Activated CD4-positive, alpha-beta T cell treated with anti-CD3 and anti-CD28 coated beads for 24 hours (primary cell): ENCODE data around the gene ATL1.
A peak's percentile ranks its signal among the peaks of the same experiment; 100 is the strongest.
"Not testable (repeated sequence)": the region's sequence is repeated elsewhere in the genome, so short reads cannot be mapped to it uniquely, and the experiment has no call there.

Source experiments
- DNase-seq, 2 donors: peaks; one replicate each; pipeline ENCODE4 v3.0.0-alpha.2; 2020; ENCODE audit warnings: low read depth in 2 of 2

Gene ATL1

DNA sequence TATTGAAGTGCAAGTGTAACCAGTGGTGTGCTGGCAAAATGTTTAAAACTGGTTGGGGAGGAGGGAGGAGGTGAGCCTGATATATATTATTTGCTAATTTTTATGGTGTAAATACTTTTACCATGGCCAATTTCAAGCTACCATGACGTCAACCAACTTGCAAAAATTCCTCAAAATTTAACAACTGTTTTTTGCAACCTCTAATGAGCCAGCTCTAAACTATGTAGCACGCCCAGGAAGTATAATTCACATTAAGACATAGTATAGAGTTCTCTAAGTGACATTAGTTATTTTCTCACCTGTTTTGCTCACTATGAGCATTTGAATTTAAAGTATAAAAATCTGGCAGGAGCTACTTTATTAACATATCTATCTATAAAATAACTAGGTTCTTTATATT lies 41.4 kb downstream of the ATL1 start:
- no peak for DNase-seq

DNA sequence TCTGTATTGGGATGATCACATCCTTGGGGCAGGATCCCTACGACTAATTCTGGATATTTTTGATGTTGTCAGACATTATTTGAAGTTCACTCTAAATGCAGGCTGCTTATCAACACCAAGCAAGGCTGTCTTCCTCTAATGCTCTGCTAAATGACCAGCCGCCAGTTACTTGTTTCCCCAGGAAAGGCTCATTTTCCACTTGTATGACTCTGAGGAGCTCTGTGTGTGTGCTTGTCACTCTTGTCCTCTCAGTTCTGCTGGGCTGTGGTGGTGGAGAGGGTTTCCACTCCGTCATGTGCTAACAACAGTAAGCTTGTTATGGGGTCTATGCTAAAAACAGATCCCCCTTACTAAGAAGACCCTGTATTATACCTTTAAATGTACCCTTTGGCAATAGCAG lies 42.1 kb downstream of the ATL1 start:
- no peak for DNase-seq

DNA sequence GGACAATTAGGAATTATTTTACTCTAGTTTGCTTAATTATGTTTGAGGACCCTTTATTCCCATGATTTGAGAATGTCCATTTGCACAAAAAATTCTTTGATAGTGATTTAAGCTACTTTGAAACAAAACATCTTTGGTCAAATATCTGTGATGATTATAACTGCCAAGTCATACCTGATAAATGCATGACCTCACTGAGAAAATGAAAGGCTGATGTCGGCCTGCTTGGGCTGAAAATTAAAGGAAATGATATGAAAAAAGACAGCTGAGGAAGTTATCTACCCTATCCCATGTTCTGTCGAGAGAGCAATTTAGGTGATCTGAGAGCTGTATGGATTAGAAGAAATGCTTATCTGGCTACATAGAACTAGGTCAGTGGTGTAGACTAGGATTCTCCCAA lies 43.6 kb downstream of the ATL1 start:
- DNase-seq = no peak

DNA sequence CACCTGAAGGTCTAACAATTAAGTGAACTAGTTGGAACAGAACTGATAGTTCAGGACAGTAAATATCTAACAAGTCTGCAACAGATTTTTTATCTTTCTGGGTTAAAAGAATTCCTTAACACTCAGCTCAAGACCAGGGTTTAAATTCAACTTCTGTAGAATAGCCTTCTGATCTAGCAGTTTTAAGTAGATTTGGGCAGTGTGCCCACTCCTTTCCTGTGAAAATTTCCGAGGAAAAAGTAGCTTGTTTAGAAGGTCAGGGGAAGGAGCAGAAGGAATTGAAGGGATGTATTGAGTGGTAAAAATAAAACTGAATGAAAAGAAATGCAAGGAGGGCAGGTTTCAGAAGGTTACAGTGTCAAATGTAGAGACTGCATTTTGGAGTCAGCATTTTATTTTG lies 45.8 kb downstream of the ATL1 start:
- DNase-seq = no peak

DNA sequence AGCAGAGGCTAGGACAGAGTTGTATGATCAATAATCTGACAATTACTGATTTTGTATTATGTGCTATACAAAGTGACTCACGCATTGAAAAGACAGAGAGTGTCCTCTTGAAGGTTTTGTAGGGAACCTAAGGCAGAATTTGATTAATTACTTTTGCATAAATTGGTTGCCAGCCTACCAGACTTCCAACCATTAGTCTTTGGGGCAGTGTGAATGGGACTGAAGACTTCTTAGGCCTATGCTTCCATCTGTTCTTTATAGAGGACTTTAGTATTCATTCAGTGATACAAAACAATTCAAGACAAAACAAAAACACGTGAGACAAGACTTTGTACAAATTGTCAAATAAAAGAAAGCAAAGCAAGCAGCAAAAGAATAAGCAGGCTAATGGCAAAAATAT lies 46.5 kb downstream of the ATL1 start:
- DNase-seq = no peak

DNA sequence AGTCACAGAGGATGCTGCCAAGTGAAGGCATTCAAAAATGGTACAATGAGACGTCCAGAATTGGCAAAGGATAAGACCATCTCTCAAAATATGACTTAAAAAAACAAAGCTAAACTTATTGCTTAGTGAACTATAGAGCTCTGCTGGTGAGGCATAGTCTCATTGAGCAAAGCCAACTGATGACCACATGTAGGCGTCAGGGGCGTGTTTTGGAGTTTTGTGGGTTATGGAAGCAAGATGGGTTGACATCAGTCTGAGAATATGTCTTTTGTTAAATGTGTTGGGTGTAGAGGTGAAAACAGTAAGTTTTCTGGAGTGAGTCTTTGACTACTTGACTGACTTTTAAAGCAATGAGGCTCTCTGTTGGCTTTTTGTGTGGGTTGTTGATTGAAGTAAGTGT lies 47.2 kb downstream of the ATL1 start:
- DNase-seq = peak; percentile 10 to 12

DNA sequence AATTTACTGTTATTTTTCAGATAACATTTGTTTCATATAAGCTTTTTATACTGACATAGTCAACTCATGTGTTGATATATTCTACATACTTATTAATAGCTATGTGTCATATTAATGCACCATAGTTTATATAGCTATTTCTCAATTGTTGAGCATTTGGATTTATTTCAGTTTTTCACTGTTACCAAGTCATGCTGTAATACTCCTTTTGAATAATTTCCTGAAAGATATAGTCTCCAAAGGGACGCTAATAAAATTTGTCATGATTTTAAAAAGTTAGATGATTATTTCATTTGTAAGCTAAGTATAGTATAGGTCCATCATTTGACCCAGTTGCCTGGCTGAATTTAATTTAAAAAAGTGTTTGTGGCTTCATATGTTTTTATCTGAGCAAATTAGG lies 47.8 kb downstream of the ATL1 start:
- no peak for DNase-seq

DNA sequence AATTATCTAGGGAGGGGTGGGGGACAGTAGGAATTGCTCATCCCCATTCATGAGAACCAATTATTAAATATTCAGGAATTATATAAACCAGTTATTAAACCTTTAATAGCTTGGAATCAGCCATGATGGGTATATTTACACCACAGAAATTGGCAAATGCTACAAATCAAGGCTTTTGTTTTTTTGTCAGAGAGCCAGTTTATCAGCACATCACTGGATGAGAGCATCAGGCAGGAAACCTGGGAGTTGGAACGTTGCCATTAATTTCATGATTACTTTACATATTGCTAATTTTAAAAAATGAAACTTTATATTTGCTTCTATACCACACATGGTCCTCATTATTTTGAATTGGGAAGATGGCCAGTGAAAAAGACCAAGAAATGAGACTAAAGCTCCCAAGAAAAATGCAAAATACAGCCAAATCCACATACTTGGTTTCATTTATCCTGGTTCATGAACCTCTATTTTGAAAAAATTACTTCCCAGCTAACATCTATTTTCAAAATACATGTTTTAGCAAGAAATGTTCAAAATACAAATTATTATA lies 48.4 kb downstream of the ATL1 start:
- no peak for DNase-seq

DNA sequence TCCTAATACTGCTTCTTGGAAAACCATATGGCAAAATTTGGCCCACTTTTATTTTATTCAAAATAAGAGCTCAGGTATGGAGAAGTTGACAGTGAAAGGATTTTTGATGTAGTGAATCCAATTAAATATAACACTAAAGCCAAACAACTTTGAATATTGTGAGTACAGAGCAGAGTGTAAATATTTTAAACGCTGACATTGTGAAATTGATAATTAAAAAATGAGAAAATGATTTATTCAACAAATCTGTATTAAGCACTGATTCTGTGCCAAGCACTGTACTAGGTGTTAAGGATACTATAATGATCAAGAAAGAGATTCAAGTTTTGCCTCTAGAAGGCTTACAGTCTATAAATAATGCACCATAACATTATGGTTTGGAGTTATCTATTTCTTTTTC lies 50.5 kb downstream of the ATL1 start:
- no peak for DNase-seq

DNA sequence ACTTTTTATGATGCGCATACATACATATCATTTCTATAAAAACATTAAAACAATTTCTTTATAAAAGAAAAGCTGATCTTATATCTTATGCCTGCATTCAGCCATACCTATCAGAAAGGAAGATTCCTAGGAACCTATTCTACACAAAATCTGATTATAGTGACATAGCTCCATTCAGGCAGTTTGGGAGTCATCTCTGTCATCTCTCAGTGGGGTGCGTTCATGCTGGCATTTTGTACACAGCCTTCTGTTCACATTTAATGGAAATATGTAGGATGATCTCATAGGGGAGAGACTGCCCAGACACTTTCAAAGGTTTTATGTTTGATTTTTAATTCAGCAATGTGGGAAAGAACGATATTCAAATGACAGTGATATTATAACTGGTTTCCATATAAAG lies 52.9 kb downstream of the ATL1 start:
- DNase-seq = no peak

DNA sequence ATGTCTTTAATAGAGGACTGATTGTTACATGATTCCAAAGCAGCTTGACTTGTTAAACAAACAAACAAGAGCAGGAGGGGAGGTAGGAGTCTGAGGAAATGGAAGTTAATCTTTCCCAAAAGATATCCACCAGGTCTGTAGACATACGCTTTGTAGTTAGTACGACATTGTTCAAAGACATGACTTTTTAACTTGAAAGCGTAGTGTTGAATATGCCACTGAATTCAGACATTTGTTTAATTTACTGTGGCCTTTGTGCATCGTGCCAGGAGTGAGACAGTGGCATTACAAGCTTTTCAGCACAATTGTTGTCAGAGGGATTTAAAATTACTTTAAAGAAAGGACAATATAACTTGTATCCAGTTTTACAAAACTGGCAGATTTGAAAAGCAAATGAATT lies 55.1 kb downstream of the ATL1 start:
- DNase-seq = no peak

DNA sequence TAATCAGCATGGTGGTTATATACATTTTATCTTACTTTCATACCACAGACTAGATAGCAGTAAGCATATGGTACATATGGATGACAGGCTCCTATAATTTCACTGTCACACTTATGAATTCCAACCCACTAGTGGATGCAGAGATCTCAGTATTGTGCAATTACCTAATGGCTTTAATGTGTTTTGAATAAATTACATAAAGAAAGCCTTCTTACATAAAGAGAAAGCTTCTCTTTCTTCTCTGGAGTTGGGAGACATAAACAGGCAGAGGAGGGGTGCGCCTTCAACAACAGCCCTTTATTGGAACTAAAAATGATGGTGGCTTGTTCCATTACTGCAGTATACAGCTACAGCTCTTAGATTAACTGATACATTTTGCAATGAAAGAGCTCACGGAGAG lies 55.6 kb downstream of the ATL1 start:
- DNase-seq = no peak

DNA sequence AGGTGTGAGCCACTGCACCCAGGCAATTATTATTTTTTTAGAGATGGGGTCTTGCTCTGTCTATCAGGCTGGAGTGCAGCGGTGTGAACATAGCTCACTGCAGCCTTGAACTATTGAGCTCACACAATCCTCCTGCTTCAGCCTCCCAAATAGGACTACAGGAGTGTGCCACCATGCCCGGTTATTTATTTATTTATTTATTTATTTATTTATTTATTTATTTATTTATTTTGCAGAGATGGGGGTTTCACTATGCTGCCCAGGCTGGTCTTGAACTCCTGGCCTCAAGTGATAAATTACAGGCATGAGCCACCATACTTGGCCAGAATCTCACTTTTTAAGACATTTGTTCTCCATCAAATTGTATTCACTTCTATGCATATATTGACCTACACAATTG lies 56.3 kb downstream of the ATL1 start:
- no peak for DNase-seq

DNA sequence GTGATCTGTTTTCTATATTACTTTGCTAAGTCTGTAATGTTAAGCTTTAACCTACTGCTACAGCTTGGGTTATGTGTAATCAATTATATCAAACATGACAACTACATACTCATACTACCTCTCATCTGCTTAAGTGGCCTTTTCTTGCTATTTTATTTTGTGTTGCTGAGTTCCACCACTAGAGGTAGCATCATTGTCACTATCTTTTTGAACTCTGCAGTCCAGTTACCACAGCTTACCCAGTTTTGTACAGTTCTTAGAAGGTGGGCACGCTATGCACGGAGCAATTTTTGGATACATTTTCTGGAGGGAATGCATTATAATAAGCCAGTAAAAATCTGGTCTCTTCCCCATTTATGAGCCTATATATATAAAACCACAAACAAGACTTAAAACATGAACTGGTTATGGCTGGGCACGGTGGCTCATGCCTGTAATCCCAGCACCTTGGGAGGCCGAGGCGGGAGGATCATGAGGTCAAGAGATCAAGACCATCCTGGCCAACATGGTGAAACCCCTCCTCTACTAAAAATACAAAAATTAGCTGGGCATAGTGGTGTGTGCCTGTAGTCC lies 59.7 kb downstream of the ATL1 start:
- no peak for DNase-seq

DNA sequence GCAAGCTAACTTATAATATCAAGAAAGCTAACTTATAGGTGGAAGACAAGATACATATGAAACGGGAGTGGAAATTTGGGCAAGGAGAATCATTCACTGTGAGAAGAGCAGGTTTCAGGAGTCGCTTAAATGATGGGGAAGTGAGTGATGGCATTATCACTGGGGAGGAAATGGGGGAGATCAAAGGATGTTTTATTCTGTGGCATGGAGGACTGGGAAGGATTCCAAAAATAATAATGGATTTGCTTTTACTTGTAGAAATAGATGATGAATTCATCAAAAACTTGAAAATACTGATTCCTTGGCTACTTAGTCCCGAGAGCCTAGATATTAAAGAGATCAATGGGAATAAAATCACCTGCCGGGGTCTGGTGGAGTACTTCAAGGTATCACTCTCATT lies 60.4 kb downstream of the ATL1 start:
- no peak for DNase-seq

DNA sequence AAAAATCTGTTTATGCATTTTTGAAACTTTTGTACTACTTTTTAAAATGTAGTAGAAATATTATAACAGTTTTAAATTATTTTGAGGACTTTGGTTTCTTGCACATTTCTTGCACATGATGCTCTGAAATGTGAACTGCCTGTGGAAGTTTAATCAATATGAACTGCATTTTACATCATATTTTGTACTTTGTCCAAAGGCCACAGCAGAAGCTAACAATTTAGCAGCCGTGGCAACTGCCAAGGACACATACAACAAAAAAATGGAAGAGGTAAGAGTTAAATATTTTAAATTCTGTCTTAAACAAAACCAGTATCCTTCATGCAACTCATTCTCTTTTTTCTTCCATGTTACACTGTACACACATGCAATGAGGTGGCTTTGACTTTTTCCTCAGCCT lies 63.0 kb downstream of the ATL1 start:
- no peak for DNase-seq

DNA sequence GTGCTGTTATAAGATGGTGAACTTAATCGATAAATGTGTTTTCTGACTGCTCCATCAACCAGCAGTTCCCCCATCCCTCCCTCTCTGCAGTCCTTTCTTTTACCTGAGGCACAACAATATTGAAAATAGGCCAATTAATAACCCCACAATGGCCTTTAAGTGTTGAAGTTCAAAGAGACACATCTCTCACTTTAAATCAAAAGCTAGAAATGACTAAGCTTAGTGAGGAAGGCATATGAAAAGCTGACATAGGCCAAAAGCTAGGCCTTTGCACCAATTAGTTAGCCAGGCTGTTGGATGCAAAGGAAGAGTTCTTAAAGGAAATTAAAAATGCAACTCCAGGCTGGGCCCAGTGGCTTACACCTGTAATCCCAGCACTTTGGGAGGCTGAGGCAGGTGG lies 64.5 kb downstream of the ATL1 start:
- DNase-seq = no peak

DNA sequence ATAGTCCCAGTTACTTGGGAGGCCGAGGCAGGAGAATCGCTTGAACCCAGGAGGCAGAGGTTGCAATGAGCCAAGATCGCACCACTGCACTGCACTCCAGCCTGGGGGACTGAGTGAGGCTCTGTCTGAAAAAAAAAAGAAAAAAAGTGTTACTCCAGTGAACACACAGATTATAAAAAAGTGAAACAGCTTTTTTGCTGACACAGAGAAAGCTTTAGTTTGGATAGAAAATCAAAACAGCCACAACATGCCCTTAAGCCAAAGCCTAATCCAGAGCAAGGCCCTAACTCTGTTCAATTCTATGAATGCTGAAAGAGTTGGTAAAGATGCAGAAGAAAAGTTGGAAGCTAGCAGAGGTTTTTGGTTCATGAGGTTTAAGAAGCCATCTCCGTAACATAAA lies 65.0 kb downstream of the ATL1 start:
- DNase-seq = not testable (repeated sequence)

DNA sequence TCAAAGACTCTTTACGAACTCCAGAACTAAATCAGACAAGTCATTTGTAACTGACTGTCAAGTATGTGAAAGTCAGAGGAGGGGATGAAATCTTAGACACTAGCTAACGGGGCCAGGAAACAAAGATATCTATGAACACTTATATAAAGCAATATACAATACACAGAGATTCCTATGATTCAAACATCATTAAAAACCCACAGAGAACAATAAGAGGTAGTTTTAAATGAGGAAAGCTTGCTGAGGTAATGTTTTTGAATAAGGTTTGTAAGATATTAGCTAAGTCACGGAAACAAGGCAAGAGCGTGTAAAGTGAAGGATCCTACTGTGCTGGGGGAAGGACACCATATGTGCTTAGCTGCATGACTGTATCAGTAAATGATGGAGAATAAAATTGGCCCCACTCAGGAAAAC lies 71.5 kb downstream of the ATL1 start:
- no peak for DNase-seq

DNA sequence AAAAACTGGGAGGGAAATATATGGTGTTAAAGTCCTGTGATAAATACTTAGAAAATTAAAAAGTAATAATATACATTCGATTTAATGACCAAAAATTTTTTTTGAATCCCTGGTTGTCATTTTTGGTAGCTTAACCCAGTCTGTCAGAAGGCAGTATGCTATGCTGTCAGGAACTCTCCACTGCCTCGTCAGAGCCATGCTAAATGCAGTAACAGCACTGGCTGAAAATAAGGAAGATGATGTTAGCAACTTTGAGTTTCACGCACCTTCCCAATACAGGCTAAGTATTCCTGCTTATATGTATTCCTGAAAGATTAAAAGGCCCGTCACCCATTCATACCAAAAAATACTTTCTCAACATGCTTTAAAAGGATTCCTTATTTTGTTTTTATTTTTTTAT lies 74.0 kb downstream of the ATL1 start:
- DNase-seq = no peak

DNA sequence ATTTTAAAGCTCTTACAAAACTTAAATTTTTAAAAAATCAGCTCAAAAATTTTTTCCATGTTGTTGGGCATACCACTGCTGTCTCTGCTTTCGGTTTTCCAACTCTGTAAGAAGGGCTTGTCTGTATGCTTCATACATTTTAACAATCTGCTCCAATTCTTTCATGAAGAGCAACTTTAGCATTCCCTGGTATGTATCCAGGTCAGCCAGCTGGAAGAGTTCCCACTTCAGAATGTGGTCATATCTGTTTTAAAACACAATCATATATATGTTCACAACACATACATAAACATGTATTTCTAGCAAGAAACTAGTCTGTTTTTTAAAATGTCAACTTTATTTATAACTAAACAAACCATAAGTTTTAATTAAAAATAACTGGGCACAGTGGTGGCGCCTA lies 75.2 kb downstream of the ATL1 start:
- no peak for DNase-seq

DNA sequence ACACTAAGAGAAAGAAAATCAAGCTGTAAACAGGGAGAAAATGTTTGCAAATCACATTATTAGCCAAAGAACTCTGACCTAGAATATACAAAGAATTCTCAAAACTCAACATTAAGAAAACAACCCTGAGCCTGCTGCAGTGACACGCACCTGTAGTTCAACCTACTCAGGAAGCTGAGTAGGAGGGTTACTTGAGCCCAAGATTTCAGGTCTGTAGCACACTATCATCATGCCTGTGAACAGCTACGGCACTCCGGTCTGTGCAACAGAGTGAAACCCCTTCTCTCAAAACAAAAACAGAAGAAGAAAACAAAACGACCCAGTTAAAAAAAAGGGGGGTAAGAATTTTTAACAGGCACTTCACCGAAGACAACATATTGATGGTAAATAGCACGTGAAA lies 87.3 kb downstream of the ATL1 start:
- no peak for DNase-seq

DNA sequence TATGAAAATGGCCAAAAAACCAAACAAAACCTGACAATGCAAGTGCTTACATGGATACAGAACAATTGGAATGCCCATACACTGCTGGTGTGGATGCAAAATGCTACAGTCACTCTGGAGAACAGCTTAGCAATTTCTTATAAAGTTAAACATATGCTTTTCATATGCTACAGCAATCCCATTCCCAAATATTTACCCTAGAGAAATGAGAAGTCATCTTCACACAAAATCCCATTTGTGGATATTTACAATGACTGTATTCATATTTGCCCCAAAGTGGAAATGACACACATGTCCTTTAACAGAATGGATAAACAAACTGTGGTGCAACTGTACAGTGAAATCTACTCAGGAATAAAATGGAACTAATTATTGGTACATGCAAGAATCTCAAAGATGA lies 87.8 kb downstream of the ATL1 start:
- DNase-seq = no peak

DNA sequence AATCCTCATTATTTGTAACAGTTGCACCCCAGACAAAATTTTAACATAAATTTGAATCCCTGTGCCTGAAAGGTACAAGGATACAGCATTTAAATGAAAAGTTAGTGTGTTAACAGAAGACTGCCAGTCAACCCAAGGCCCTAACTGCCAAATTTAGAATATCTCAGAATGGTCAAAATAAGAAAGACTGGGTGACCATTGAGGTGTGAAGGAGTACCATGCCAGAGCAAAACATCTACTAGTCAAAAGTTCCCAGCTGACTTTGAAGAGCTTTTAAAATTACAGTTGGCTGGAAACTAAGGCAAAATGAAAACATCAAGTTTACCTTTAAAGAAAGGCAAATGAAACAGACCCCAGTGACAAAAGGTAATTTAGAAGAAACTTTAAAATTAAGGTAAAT lies 89.7 kb downstream of the ATL1 start:
- no peak for DNase-seq

DNA sequence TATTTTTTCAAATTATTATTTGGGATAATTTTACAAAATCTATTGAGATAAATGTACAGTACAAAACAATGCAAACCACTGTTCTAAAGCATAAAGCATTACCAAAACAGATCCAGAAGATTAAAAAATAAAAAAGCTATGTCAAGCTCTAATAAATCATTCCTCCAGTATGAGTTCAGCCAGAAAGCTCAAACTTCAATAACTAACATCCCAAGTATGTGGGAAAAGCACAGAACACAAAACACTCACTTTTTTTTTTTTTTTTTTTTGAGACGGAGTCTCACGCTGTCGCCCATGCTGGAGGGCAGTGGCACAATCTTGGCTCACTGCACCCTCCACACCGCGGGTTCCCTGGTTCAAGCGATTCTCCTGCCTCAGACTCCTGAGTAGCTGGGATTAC lies 96.8 kb downstream of the ATL1 start:
- DNase-seq = no peak
